ENCODE results near the gene EVC2. TPM values are rescaled to one million over a fixed set of nuclear protein-coding genes. Genes with fewer than 3 reads are reported as not detected.
"Not testable (repeated sequence)": the region's sequence is repeated elsewhere in the genome, so short reads cannot be mapped to it uniquely, and the experiment has no call there.

Gene EVC2
- total RNA-seq, 2 experiments from 2014 or later: 0.04 TPM; not detected in 1

DNA sequence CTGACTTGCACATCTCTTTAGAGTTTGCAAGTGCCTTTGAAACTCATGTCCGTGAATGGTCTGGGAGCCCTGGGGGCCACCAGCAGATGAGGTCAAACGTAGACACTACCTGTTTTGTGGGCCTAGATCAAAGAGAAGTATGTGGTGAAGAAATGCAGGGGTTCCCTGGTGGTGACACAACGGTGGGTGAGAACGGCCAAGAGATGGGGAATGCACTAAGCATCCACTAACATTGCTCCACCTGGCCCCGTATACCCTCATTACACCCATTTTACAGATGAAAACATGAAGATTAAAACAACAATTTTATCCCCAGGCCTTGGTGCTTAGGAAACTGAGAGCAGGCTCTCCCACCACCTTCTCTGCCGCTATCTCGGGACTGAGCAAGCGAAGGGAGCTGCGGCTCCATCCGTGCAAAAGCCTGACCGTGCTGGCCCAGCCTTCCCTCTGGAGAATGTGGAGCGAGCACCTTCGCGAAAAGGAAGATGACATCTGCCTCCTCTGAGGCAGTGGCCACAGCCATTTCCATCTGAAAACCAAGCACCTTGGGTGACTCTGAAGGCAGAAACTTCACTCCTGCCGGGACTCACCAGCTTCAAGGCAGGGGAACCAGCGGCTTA is 91.9 kb downstream of the EVC2 start:
- no peak overlapping the region for H3K27ac Mint-ChIP-seq
- no peak overlapping the region for H3K4me3 Mint-ChIP-seq
- H3K9me3 Mint-ChIP-seq: no peaks in the 10 kb centered on the region
- no peaks in the 10 kb centered on the region for H3K27me3 Mint-ChIP-seq
- no peaks in the 10 kb centered on the region for H3K36me3 Mint-ChIP-seq
- DNase-seq: no peak
- no peaks in the 10 kb centered on the region for H3K4me1 Mint-ChIP-seq

- H3K4me1 Mint-ChIP-seq: no peaks in the 10 kb centered on the region
- H3K9me3 Mint-ChIP-seq: no peaks in the 10 kb centered on the region
- no peak for DNase-seq
- no peak overlapping the region for H3K4me3 Mint-ChIP-seq
- H3K27me3 Mint-ChIP-seq: no peaks in the 10 kb centered on the region
- H3K36me3 Mint-ChIP-seq: no peaks in the 10 kb centered on the region
- H3K27ac Mint-ChIP-seq: no peak overlapping the region
Observed at GRCh38 chr4:5615496-5616075, 92.8 kb downstream of the EVC2 start.

- no peaks in the 10 kb centered on the region for H3K9me3 Mint-ChIP-seq
- no peak for DNase-seq
- H3K4me1 Mint-ChIP-seq: no peaks in the 10 kb centered on the region
- no peak overlapping the region for H3K27ac Mint-ChIP-seq
- H3K4me3 Mint-ChIP-seq: no peak overlapping the region
- H3K27me3 Mint-ChIP-seq: no peaks in the 10 kb centered on the region
- H3K36me3 Mint-ChIP-seq: no peaks in the 10 kb centered on the region
Observed at GRCh38 chr4:5611750-5612149, 96.6 kb downstream of the EVC2 start.

DNA sequence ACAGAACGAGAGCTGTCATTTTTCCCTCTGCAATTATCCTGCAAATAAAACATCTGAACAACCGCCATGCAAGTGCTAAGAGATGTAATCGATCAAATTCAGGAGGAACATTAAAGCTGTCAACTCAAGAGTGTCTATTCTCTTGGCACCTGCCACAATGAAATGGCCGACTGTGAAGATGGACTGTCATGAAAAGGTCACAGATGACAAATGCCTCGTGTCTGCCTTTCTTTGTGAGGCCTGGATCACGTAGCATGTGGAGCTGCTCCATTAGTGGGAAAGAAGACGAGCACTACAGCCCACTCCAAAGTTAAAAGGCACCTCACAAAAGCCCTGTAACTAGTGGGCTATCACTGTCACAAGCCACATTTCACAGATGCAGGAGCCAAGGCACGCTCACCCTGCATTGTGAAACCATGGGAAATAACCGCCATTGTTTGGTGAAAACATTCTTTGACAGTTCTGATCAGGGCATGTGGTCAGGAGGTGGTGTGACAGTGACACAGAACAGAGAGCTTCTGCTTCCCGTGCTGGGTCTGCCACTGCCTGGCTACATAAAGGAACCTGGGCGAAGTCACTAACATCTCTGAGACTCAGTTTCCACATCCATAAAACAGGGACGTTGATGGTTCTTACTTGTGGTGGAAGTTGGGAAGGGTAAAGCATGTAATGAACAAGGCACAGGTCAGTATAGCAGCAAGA is 98.9 kb downstream of the EVC2 start:
- no peak overlapping the region for H3K4me3 Mint-ChIP-seq
- H3K27me3 Mint-ChIP-seq: no peaks in the 10 kb centered on the region
- no peak for DNase-seq
- no peaks in the 10 kb centered on the region for H3K36me3 Mint-ChIP-seq
- no peaks in the 10 kb centered on the region for H3K9me3 Mint-ChIP-seq
- no peak overlapping the region for H3K27ac Mint-ChIP-seq
- H3K4me1 Mint-ChIP-seq: no peaks in the 10 kb centered on the region

DNA sequence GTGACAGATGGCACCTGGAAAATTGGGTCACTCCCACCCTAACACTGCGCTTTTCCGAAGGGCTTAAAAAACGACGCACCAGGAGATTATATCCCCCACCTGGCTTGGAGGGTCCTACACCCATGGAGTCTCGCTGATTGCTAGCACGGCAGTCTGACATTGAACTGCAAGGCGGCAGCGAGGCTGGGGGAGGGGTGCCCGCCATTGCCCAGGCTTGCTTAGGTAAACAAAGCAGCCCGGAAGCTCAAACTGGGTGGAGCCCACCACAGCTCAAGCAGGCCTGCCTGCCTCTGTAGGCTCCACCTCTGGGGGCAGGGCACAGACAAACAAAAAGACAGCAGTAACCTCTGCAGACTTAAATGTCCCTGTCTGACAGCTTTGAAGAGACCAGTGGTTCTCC is 114.5 kb downstream of the EVC2 start:
- H3K36me3 Mint-ChIP-seq, H3K9me3 Mint-ChIP-seq: not testable (repeated sequence)

GRCh38 chr4:5592272-5592671 is 116.1 kb downstream of the EVC2 start:
- no peak for DNase-seq
- H3K4me1 Mint-ChIP-seq: no peaks in the 10 kb centered on the region
- no peak overlapping the region for H3K4me3 Mint-ChIP-seq
- no peaks in the 10 kb centered on the region for H3K36me3 Mint-ChIP-seq
- H3K9me3 Mint-ChIP-seq: peaks cover 16% of the 10 kb centered on the region
- H3K27ac Mint-ChIP-seq: no peak overlapping the region
- no peaks in the 10 kb centered on the region for H3K27me3 Mint-ChIP-seq

More for the DNA sequence above, 114.5 kb downstream of the EVC2 start:
- not testable (repeated sequence) for H3K27me3 Mint-ChIP-seq, H3K4me1 Mint-ChIP-seq, H3K4me3 Mint-ChIP-seq, H3K27ac Mint-ChIP-seq, DNase-seq

DNA sequence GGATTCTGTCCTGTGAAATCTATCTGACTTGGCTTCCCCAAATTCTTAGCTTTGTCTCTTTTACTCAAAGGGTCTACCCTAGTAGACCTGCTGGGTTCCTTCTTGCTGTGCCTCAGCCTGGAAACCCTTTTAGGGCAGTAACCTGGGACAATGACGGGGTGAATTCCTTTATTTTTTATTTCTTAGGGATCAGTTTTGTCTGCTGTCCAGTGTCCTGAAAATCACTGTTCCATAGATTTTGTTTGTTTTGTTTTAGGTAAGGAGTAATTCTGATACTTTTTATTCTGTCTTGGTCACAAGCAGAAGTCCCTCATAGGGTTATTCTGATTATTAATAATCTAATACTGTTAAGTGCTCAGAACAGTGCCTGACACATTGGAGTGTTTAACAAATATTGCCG is 118.9 kb downstream of the EVC2 start:
- no peak overlapping the region for H3K4me3 Mint-ChIP-seq
- H3K36me3 Mint-ChIP-seq: no peaks in the 10 kb centered on the region
- H3K9me3 Mint-ChIP-seq: peaks cover 7% of the 10 kb centered on the region
- no peak overlapping the region for H3K27ac Mint-ChIP-seq
- DNase-seq: no peak
- no peaks in the 10 kb centered on the region for H3K4me1 Mint-ChIP-seq
- no peaks in the 10 kb centered on the region for H3K27me3 Mint-ChIP-seq

- Mint-ChIP-seq H3K36me3 (no peaks in the 10 kb centered on the region), H3K4me1 (no peaks in the 10 kb centered on the region), H3K9me3 (peaks cover 7% of the 10 kb centered on the region), H3K27ac (no peak overlapping the region), H3K27me3 (no peaks in the 10 kb centered on the region), H3K4me3 (no peak overlapping the region)
- no peak for DNase-seq
Observed at GRCh38 chr4:5588046-5588445, 120.3 kb downstream of the EVC2 start.

- no peak for DNase-seq
- Mint-ChIP-seq H3K27ac (no peak overlapping the region), H3K27me3 (no peaks in the 10 kb centered on the region)
Observed at GRCh38 chr4:5575941-5576340, 132.4 kb downstream of the EVC2 start.

DNA sequence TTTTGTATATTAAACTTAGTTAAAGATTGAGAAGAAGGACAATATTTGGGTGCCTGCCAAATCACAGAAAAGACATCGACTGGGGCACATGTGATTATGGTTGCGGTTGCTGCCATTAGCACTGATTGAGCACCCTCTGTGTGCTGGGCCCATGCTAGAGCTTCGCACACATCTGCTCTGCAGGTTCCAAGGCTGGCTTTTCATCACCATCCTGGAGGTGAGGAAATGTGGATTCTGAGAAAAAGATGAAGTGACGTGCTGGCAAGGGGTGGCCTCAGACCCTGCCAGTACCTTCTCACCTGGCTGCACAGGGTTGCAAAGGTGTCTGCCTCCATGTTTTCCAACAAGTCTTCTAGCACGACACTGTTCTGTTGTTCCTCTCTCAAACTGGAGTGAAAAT is 134.0 kb downstream of the EVC2 start:
- no peak for DNase-seq
- no peaks in the 10 kb centered on the region for H3K4me1 Mint-ChIP-seq
- H3K27me3 Mint-ChIP-seq: no peaks in the 10 kb centered on the region
- H3K27ac Mint-ChIP-seq: no peak overlapping the region
- no peak overlapping the region for H3K4me3 Mint-ChIP-seq
- no peaks in the 10 kb centered on the region for H3K9me3 Mint-ChIP-seq
- no peaks in the 10 kb centered on the region for H3K36me3 Mint-ChIP-seq

More at GRCh38 chr4:5575941-5576340, 132.4 kb downstream of the EVC2 start:
- Mint-ChIP-seq H3K4me3 (no peak overlapping the region), H3K9me3 (no peaks in the 10 kb centered on the region), H3K36me3 (no peaks in the 10 kb centered on the region), H3K4me1 (no peaks in the 10 kb centered on the region)

GRCh38 chr4:5573965-5574364 is 134.4 kb downstream of the EVC2 start:
- Mint-ChIP-seq H3K4me1 (no peaks in the 10 kb centered on the region), H3K27me3 (no peaks in the 10 kb centered on the region), H3K27ac (no peak overlapping the region), H3K36me3 (no peaks in the 10 kb centered on the region), H3K9me3 (no peaks in the 10 kb centered on the region), H3K4me3 (no peak overlapping the region)
- DNase-seq: no peak

- DNase-seq: no peak
- Mint-ChIP-seq H3K9me3 (no peaks in the 10 kb centered on the region), H3K4me1 (no peaks in the 10 kb centered on the region), H3K27ac (no peak overlapping the region), H3K27me3 (peaks cover 1% of the 10 kb centered on the region), H3K4me3 (no peak overlapping the region), H3K36me3 (no peaks in the 10 kb centered on the region)
Observed at GRCh38 chr4:5572751-5573150, 135.6 kb downstream of the EVC2 start.

GRCh38 chr4:5572114-5572513 is 136.2 kb downstream of the EVC2 start:
- peaks cover 4% of the 10 kb centered on the region for H3K27me3 Mint-ChIP-seq
- no peak overlapping the region for H3K4me3 Mint-ChIP-seq
- no peak for DNase-seq
- no peaks in the 10 kb centered on the region for H3K9me3 Mint-ChIP-seq
- H3K4me1 Mint-ChIP-seq: no peaks in the 10 kb centered on the region
- H3K36me3 Mint-ChIP-seq: no peaks in the 10 kb centered on the region
- H3K27ac Mint-ChIP-seq: no peak overlapping the region

DNA sequence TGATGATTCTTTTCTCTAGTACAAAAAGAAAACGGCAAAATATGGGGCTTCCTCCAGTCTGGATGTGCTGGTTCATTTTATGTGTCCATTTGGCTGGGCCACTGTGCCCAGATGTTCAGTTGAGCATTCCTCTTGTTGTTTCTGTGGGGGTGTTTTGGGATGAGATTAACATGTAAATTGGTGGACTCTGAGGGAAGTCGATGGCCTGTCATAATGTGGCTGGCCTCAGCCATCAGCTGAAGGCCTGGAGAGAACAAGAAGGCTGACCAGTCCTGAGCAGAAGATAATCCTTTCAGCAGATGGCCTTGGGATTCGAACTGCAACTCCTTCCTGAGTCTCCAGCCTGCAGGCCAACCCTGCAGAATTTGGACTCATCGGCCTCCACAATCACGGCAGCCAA is 136.7 kb downstream of the EVC2 start:
- Mint-ChIP-seq H3K27me3 (peaks cover 4% of the 10 kb centered on the region), H3K4me1 (no peaks in the 10 kb centered on the region), H3K9me3 (no peaks in the 10 kb centered on the region), H3K4me3 (no peak overlapping the region), H3K27ac (no peak overlapping the region), H3K36me3 (no peaks in the 10 kb centered on the region)
- DNase-seq: no peak

DNA sequence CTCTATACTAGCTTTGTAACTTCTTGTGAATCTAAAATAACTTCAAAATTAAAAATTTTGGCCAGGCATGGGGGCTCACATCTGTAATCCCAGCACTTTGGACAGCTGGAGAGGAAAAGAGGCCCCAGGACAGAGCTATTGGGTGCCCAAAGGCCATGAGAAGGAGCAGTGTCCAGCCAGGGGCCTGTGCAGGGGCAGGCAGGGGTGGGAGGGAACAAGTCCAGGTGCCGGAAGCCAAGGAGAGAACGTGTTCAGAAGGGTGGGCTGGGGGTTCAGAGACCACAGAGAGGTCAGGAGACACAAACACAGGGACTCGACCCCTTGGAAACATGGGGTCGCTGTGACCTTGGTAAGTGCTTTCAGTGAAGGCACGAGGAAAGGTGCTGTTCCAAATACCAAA is 138.9 kb downstream of the EVC2 start:
- DNase-seq: no peak

GRCh38 chr4:5568931-5569330 is 139.4 kb downstream of the EVC2 start:
- H3K27me3 Mint-ChIP-seq: peaks cover 4% of the 10 kb centered on the region
- H3K27ac Mint-ChIP-seq: no peak overlapping the region
- no peaks in the 10 kb centered on the region for H3K4me1 Mint-ChIP-seq
- no peak overlapping the region for H3K4me3 Mint-ChIP-seq
- no peaks in the 10 kb centered on the region for H3K9me3 Mint-ChIP-seq
- DNase-seq: no peak
- H3K36me3 Mint-ChIP-seq: no peaks in the 10 kb centered on the region

More for the DNA sequence above, 138.9 kb downstream of the EVC2 start:
- H3K4me3 Mint-ChIP-seq: no peak overlapping the region
- H3K36me3 Mint-ChIP-seq: no peaks in the 10 kb centered on the region
- H3K4me1 Mint-ChIP-seq: no peaks in the 10 kb centered on the region
- H3K27me3 Mint-ChIP-seq: peaks cover 4% of the 10 kb centered on the region
- no peak overlapping the region for H3K27ac Mint-ChIP-seq
- H3K9me3 Mint-ChIP-seq: no peaks in the 10 kb centered on the region

Measured in activated naive CD8-positive, alpha-beta T cell treated with anti-CD3 and anti-CD28 coated beads for 36 hours (primary cell).